ENCODE results near the gene RGS16.

GRCh38 chr1:182569939-182570610 lies 34.1 kb downstream of the RGS16 start:
- TF ChIP-seq CTCF (IDR thresholded peaks at IDR 0.05 in 4 of 5, conservative IDR thresholded peaks at IDR 0.05 in 1 of 5) (no peak), POLR2A (IDR thresholded peaks at IDR 0.05) (no peak)

Measured in gastrocnemius medialis (tissue), 4 donors.